Caki2 (cell line): ENCODE results near the gene F2RL3. TPM values are rescaled to one million over a fixed set of nuclear protein-coding genes. Genes with fewer than 3 reads are reported as not detected.

Experiments used
- DNase-seq: peaks from one replicate; pipeline ENCODE4 v3.0.0-alpha.2; 2015; ENCODE audit warnings: low read depth
- in situ Hi-C: cut with HindIII; loops from 2 replicates; pipeline ENCODE4 v1.10.0; 2016; ENCODE audit warnings: low sequenced_read_pairs, low pct_unique_long_range_greater_than_20kb, mixed read lengths
- total RNA-seq: library from RNA; depleted of rRNA; stranded (reverse); fragments of >200 nt; shearing (Covaris generic); gene quantifications from 2 replicates; pipeline ENCODE4 v1.2.3, GENCODE V29; 2014; ENCODE audit warnings: low replicate concordance

The F2RL3 gene
- total RNA-seq, 1 experiment from 2014 or later, result 5.0 TPM

- DNase-seq, result no peak
- in situ Hi-C loops, result no loop called here
These were observed 20.0 kb downstream of the F2RL3 start for GRCh38 chr19:16908759-16909158.

- in situ Hi-C loops, result no loop called here
- DNase-seq, result no peak
These were observed 22.2 kb downstream of the F2RL3 start for GRCh38 chr19:16911046-16911445.

GRCh38 chr19:16912780-16913179 lies 24.0 kb downstream of the F2RL3 start:
- DNase-seq, result no peak
- in situ Hi-C loops, result no loop called here

GRCh38 chr19:16914421-16914820 lies 25.6 kb downstream of the F2RL3 start:
- no peak for DNase-seq
- in situ Hi-C loops, result no loop called here

GRCh38 chr19:16915135-16915534 lies 26.3 kb downstream of the F2RL3 start:
- DNase-seq, result no peak

GRCh38 chr19:16915734-16916133 lies 26.9 kb downstream of the F2RL3 start:
- DNase-seq, result no peak
- in situ Hi-C loops, result no loop called here

More at GRCh38 chr19:16915135-16915534, 26.3 kb downstream of the F2RL3 start:
- in situ Hi-C loops, result no loop called here

- in situ Hi-C loops, result no loop called here
These were observed 28.6 kb downstream of the F2RL3 start for GRCh38 chr19:16917401-16917800.

GRCh38 chr19:16919496-16919895 lies 30.7 kb downstream of the F2RL3 start:
- DNase-seq, result no peak
- in situ Hi-C loops, result no loop called here

More at GRCh38 chr19:16917401-16917800, 28.6 kb downstream of the F2RL3 start:
- DNase-seq, result no peak

GRCh38 chr19:16920816-16921529 lies 32.2 kb downstream of the F2RL3 start:
- no peak for DNase-seq

GRCh38 chr19:16921766-16922591 lies 33.2 kb downstream of the F2RL3 start:
- in situ Hi-C loops, result no loop called here
- DNase-seq, result no peak

More at GRCh38 chr19:16920816-16921529, 32.2 kb downstream of the F2RL3 start:
- in situ Hi-C loops, result no loop called here

GRCh38 chr19:16922592-16922934 lies 33.8 kb downstream of the F2RL3 start:
- no peak for DNase-seq
- in situ Hi-C loops, result no loop called here

GRCh38 chr19:16922949-16923348 lies 34.1 kb downstream of the F2RL3 start:
- in situ Hi-C loops, result no loop called here
- DNase-seq, result no peak

GRCh38 chr19:16927883-16928282 lies 39.1 kb downstream of the F2RL3 start:
- DNase-seq, result no peak
- in situ Hi-C loops, result no loop called here

GRCh38 chr19:16928351-16928750 lies 39.6 kb downstream of the F2RL3 start:
- in situ Hi-C loops, result no loop called here
- DNase-seq, result no peak

- in situ Hi-C loops, result no loop called here
- no peak for DNase-seq
These were observed 40.1 kb downstream of the F2RL3 start for GRCh38 chr19:16928916-16929315.

GRCh38 chr19:16930753-16931152 lies 42.0 kb downstream of the F2RL3 start:
- DNase-seq, result no peak
- in situ Hi-C loops, result no loop called here

GRCh38 chr19:16931306-16931705 lies 42.5 kb downstream of the F2RL3 start:
- no peak for DNase-seq
- in situ Hi-C loops, result no loop called here

GRCh38 chr19:16934489-16934888 lies 45.7 kb downstream of the F2RL3 start:
- no peak for DNase-seq
- in situ Hi-C loops, result no loop called here

- DNase-seq, result no peak
- in situ Hi-C loops, result no loop called here
These were observed 48.1 kb downstream of the F2RL3 start for GRCh38 chr19:16936901-16937300.
